WTC11 (cell line): ENCODE results near the gene PSD4.

ENCODE experiments used
- CREB1 ChIP-seq: sonication (generic); formaldehyde crosslinking; IDR thresholded peaks from 2 replicates; pipeline ENCODE4 v1.8.0; 2023; ENCODE audit warnings: mild to moderate bottlenecking, missing genetic modification reagents
- CREM ChIP-seq: sonication (generic); formaldehyde crosslinking; IDR thresholded peaks from 2 replicates; pipeline ENCODE4 v1.8.1; 2022; ENCODE audit warnings: mild to moderate bottlenecking, missing genetic modification reagents, moderate library complexity
- NR2C2 ChIP-seq: sonication (generic); formaldehyde crosslinking; IDR thresholded peaks from 2 replicates; pipeline ENCODE4 v1.8.0; 2022; ENCODE audit warnings: mild to moderate bottlenecking, missing genetic modification reagents
- SMAD4 ChIP-seq: sonication (generic); formaldehyde crosslinking; IDR thresholded peaks from 2 replicates; pipeline ENCODE4 v1.8.0; 2022; ENCODE audit warnings: mild to moderate bottlenecking, missing genetic modification reagents
- TF ChIP-seq, protein P1 (sequence below): sonication (generic); formaldehyde crosslinking; IDR thresholded peaks from 2 replicates; pipeline ENCODE4 v1.8.0; 2022; ENCODE audit warnings: mild to moderate bottlenecking, missing genetic modification reagents
- TF ChIP-seq, protein P2 (sequence below): sonication (generic); formaldehyde crosslinking; IDR thresholded peaks from 2 replicates; pipeline ENCODE4 v1.8.0; 2022; ENCODE audit warnings: mild to moderate bottlenecking, missing genetic modification reagents
- TF ChIP-seq, protein P3 (sequence below): fragments of 200-600 bp; IDR thresholded peaks from 2 replicates; pipeline ENCODE4 v1.8.0; 2022; ENCODE audit warnings: antibody characterized with exemption
- TF ChIP-seq, protein P4 (sequence below): sonication (generic); formaldehyde crosslinking; IDR thresholded peaks from 2 replicates; pipeline ENCODE4 v1.8.1; 2023; ENCODE audit warnings: mild to moderate bottlenecking, moderate library complexity, missing genetic modification reagents
- TF ChIP-seq, protein P5 (sequence below): fragments of 250-450 bp; sonication (Bioruptor Pico); IDR thresholded peaks from 2 replicates; pipeline ENCODE4 v2.1.2; 2022; ENCODE audit warnings: mild to moderate bottlenecking, moderate library complexity

DNA sequence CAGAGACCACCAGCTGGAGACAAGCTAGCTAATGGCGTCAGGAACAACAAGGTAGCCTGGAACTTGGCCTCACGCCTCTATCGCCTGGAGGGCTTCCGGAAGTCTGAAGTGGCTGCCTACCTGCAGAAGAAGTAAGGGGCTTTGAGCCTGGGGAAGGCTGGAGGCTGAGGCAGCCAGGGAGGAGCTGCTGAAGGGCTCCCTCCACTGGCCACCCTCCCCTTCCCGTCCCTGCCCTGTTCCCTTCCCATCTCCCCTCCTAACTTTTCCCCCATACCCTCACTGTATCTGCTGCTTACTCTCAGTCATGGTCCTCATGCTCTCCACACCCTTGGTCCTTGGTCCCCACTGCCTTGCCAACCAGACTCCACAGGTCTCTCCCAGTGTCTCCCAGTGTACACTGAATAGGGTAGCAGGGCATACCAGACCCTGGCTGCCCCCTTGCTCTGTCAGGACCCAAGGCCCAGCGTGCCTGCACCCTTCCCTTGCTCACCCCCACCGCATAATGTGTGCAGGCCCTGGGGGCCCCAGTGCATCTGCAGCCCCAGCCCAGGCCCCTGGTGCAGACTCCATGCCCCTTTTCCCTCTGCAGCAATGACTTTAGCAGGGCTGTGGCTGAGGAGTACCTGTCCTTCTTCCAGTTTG, 18.8 kb downstream of the PSD4 start:
- TF ChIP-seq, protein P1, sequence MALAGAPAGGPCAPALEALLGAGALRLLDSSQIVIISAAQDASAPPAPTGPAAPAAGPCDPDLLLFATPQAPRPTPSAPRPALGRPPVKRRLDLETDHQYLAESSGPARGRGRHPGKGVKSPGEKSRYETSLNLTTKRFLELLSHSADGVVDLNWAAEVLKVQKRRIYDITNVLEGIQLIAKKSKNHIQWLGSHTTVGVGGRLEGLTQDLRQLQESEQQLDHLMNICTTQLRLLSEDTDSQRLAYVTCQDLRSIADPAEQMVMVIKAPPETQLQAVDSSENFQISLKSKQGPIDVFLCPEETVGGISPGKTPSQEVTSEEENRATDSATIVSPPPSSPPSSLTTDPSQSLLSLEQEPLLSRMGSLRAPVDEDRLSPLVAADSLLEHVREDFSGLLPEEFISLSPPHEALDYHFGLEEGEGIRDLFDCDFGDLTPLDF (CRISPR knock-in tag): no peak
- TF ChIP-seq, protein P2, sequence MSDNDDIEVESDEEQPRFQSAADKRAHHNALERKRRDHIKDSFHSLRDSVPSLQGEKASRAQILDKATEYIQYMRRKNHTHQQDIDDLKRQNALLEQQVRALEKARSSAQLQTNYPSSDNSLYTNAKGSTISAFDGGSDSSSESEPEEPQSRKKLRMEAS: no peak
- TF ChIP-seq SMAD4 (CRISPR knock-in tag) (no peak), CREB1 (CRISPR knock-in tag) (no peak), NR2C2 (CRISPR knock-in tag) (no peak), CREM (CRISPR knock-in tag) (no peak)
- TF ChIP-seq, protein P3, sequence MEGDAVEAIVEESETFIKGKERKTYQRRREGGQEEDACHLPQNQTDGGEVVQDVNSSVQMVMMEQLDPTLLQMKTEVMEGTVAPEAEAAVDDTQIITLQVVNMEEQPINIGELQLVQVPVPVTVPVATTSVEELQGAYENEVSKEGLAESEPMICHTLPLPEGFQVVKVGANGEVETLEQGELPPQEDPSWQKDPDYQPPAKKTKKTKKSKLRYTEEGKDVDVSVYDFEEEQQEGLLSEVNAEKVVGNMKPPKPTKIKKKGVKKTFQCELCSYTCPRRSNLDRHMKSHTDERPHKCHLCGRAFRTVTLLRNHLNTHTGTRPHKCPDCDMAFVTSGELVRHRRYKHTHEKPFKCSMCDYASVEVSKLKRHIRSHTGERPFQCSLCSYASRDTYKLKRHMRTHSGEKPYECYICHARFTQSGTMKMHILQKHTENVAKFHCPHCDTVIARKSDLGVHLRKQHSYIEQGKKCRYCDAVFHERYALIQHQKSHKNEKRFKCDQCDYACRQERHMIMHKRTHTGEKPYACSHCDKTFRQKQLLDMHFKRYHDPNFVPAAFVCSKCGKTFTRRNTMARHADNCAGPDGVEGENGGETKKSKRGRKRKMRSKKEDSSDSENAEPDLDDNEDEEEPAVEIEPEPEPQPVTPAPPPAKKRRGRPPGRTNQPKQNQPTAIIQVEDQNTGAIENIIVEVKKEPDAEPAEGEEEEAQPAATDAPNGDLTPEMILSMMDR: no peak
- TF ChIP-seq, protein P4, sequence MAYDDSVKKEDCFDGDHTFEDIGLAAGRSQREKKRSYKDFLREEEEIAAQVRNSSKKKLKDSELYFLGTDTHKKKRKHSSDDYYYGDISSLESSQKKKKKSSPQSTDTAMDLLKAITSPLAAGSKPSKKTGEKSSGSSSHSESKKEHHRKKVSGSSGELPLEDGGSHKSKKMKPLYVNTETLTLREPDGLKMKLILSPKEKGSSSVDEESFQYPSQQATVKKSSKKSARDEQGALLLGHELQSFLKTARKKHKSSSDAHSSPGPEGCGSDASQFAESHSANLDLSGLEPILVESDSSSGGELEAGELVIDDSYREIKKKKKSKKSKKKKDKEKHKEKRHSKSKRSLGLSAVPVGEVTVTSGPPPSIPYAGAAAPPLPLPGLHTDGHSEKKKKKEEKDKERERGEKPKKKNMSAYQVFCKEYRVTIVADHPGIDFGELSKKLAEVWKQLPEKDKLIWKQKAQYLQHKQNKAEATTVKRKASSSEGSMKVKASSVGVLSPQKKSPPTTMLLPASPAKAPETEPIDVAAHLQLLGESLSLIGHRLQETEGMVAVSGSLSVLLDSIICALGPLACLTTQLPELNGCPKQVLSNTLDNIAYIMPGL: no peak
- TF ChIP-seq, protein P5, sequence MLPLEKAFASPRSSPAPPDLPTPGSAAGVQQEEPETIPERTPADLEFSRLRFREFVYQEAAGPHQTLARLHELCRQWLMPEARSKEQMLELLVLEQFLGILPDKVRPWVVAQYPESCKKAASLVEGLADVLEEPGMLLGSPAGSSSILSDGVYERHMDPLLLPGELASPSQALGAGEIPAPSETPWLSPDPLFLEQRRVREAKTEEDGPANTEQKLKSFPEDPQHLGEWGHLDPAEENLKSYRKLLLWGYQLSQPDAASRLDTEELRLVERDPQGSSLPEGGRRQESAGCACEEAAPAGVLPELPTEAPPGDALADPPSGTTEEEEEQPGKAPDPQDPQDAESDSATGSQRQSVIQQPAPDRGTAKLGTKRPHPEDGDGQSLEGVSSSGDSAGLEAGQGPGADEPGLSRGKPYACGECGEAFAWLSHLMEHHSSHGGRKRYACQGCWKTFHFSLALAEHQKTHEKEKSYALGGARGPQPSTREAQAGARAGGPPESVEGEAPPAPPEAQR (CRISPR knock-in tag): no peak
